SKM-1 (cell line): ENCODE measurements around the gene ING1.
"Not testable (repeated sequence)": the region's sequence is repeated elsewhere in the genome, so short reads cannot be mapped to it uniquely, and the experiment has no call there.

Experiments
- DNase-seq: peaks from one replicate; lab custom pipeline; 2025; ENCODE audit not compliant: unreplicated experiment; lab: John Stamatoyannopoulos, UW

ING1 gene

GRCh38 chr13:110713642-110713952 lies at the start of gene ING1:
ING1 (plus strand) TSS chr13:110713700; CDS start chr13:110714150, 450 bp downstream.
- no peak for DNase-seq

- no peak for DNase-seq
Observed at GRCh38 chr13:110664041-110664440, 49.5 kb upstream of the ING1 start.

GRCh38 chr13:110664673-110665072 lies 48.8 kb upstream of the ING1 start:
- DNase-seq = no peak

DNA sequence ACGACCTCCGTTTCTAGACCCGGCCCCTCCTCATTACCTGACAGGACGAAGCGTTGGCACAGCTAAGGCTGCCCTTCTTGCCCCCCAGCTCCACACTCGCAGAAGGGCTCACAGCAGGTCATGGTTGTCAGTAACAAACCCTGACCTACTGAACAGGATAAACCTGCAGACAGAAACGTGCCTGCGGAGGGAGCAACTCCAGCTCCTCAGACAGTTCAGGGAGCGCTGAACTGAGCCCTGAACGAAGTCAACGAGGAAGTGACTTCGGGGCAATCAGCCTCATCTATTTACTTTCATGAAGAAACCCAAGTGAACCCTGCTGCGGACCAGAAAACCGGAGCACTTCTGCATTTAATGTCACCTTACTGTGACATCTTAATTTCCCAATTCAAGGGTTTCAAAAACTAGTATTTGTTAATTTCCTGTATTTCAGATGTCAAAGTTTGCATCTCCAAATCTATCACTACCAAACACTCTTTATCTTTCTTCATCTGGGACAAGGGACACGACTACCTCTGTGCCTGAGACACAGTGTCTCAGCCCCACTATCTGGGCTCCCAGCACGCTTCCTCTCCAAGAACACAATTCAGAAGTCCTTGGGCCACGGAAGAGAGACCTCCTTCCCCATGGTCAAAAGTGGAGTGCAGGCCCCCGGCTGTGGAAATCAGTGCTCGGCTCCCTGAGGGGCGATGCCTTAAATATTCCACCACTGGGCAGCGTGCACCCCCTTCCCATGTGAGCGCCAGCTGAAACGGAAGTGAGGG lies 47.8 kb upstream of the ING1 start:
- peak; percentile 82 for DNase-seq

GRCh38 chr13:110666255-110666533 lies 47.3 kb upstream of the ING1 start:
- DNase-seq = no peak

- no peak for DNase-seq
Observed at GRCh38 chr13:110669036-110669435, 44.5 kb upstream of the ING1 start.

DNA sequence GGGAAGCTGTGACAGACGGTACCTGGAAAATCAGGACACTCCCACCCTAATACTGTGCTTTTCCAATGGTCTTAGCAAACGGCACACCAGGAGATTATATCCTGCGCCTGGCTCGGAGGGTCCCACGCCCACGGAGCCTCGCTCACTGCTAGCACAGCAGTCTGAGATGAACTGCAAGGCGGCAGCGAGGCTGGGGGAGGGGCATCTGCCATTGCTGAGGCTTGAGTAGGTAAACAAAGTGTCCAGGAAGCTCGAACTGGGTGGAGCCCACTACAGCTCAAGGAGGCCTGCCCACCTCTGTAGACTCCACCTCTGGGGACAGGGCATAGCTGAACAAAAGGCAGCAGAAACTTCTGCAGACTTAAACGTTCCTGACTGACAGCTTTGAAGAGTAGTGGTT lies 43.7 kb upstream of the ING1 start:
- DNase-seq = not testable (repeated sequence)

DNA sequence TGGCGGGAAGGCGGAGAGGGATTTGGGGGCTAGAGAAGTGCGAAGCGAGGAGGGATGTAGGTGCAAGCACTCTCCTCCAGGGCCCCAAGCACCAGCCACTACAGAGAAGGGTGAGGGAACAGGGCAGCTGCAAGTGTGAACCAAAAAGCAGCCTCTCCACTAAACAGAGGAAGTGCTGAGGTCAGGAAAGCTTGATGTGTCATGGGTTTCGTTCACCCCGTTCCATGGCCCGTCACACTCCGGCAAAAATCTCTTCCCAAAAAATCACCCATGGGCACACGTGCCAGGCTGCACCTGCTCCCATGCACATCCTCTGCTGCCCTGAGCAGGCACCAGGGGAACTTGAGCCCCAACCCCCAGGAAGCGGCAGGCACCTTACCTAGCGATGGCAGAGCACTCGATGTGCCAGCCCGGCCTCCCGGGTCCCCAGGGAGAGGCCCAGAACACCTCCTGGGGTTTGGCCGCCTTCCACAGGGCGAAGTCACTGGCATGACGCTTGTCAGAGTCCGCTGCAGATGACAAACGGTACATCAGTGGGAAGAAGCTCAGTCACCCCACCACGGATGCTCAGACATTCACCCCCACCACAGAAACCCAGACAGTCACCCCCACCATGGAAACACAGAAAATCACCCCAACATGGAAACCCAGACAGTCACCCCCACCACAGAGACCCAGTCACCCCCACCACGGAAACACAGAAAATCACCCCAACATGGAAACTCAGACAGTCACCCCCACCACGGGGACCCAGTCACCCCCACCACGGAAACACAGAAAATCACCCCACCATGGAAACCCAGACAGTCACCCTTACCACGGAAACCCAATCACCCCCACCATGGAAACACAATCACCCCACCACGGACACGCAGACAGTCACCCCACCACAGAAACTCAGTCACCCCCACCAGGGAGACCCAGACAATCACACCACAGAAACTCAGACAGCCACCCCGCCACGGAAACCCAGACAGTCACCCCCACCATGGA lies 36.6 kb upstream of the ING1 start:
- DNase-seq = no peak

DNA sequence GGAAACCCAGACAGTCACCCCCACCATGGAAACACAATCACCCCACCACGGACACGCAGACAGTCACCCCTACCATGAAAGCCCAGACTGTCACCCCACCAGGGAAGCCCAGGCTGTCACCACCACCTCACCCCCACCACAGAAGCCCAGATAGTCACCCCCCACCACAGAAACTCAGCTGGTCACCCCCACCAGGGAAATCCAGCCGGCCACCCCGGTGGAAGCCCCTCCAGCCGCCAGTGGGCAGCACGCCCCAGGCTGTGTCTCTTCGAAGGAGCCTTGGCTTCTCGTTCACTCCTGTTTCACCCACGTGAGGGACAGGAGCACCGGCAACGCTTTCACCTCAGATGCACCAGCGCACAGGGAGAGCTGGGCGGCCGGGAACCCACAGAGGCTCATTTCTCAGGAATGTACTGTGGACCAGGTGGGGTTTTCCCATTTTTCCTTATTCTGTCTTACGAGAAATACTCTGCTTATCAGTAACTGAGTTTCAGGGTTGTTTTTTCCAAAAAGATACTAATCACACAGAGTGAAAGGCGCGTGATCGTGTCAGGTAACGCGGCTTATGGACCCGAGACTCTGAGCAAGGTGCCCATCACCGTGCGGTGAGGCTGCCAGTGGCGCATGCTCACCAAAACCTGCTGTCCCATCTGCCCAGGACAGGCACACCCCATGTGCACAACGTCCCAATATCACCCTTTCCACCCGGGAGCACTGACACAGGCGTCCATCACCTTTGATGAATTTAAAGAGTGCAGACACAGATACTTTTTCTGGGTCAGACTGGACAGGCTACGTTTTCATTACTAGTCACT lies 35.6 kb upstream of the ING1 start:
- DNase-seq = no peak

DNA sequence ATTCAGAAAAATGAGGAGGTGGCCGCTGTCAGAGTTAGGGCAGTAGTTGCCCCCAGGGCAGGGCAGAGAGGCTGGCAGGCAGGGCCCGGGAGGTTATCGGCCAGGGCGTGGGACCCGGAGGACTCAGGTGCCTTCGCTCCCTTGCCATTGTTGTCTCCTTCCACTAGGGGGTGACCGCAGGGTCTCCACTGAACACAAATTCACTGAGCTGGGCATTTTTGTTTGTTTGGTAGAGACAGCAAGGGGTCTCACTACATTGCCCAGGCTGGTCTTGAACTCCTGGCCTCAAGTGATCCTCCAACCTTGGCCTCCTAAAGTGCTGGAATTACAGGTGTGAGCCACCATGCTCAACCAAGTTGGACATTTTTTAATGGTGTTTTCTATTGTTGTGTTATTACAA lies 32.6 kb upstream of the ING1 start:
- DNase-seq = no peak

GRCh38 chr13:110681868-110682550 lies 31.5 kb upstream of the ING1 start:
- DNase-seq = no peak

DNA sequence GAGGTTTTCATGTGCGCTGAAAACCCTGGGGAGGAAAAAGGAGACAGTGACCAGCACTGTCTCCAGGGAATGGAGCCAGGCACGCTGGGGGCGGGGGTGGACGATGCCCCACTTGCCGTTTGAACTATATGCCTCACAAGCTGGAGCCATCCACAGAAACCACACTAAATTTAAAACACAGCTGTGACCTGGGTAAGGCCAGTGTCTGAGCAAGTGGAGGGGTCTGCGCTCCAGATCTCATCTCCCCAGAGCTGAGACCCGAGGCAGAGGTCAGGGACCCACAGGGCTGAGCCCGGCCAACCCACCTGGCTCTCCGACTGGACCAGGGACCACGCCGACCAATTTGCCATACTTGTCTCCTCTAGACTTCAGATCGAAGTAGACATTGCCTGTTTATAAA lies 30.8 kb upstream of the ING1 start:
- DNase-seq = no peak

DNA sequence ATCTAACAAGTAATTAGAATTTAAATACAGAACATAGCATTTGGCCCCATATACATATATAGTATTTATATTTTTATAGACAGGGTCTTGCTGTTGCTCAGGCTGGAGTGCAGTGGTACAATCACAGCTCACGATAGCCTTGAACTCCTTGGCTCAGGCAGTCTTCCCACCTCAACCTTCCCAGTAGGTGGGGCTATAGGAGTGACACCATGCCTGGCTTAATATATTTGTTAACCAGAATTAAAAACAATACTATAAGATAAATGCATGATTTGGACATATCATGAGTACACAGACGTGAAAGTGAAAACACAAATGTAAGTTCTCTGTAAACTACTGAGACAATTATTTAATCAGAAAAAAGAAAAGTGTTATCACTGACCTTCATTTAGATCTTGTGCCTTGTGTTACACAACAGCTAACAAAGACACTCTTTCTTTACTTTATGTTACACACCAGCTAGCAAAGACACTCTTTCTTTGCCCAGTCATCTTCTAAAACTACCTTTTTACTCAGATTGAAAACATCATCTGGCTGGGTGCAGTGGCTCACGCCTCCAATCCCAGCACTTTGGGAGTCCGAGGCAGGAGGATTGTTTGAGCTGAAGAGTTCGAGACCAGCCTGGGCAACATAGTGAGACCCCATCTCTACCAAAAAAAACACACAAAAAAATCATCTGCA lies 30.2 kb upstream of the ING1 start:
- DNase-seq = no peak

- no peak for DNase-seq
Observed at GRCh38 chr13:110683921-110684320, 29.6 kb upstream of the ING1 start.

GRCh38 chr13:110684388-110685056 lies 29.0 kb upstream of the ING1 start:
- DNase-seq = no peak

DNA sequence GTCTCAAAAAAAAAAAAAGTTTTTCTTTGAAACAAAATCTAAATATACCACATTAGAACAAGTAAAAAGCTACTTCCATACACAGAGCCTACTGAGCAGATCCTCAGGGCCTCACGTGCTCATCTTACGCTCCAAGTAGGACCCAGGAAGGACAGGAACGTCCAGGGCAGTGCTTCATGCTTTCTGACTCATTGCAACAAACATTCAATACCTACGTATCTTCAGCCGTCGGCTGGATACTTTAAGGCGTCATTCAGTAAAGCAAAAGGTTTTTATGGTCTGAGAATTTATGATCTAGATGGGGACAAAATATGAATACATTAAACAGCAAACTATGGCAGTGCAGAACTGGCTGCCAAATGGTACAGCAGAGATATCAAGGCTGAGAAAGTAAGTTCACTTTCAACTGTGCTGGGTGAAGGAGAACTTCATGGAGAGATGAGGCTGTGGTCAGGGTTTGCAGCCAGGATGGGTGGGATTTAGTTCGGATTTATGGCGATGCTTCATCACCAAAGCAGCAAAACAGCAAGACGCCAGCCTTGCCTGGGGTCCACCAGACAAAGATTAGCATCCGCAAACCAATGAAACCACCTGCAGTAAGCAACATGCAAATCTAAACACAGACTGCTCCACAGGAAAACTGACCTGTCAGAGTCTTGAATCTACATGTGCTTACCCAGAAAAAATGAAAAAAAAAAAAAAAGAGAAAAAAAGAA lies 28.0 kb upstream of the ING1 start:
- no peak for DNase-seq

DNA sequence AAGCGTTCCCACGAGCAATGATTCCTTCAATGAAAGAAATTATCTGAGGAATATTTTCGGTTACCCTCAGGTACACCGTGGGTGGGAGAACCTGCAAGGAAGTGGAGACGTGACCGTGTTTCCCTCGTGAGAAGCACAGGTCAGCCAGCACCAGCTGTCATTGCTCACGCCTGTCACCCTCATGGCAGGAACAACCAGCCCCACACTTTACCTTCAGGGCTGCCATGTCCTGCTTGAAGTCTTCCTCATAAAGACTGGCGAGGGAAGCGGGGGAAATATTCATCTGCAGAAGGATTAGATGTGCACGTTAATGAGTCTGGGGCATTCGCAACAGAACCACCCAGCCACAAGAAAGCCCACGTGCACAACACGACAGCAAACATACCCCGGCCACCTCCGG lies 25.8 kb upstream of the ING1 start:
- no peak for DNase-seq

DNA sequence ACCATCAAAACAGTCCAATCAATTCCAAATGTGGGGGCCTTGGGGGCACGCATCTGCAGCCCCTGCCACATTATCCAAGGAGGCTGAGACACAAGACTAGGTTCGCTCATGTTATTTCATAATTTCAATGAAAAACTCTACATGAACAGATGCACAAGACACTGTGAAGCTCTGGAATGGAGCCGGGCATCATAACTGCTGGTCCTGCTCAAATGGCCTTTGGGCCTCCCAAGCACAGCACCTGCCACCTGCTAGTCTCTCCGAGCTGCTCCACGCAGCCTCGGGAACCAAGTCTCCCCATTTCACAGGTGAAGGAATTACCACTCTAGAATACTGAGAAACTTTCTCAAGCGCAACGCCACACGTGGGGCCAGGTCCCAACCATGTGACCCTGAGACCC lies 24.5 kb upstream of the ING1 start:
- no peak for DNase-seq

- DNase-seq = no peak
Observed at GRCh38 chr13:110689711-110690110, 23.8 kb upstream of the ING1 start.
